ENCODE measurements around the gene VWF.

DNA sequence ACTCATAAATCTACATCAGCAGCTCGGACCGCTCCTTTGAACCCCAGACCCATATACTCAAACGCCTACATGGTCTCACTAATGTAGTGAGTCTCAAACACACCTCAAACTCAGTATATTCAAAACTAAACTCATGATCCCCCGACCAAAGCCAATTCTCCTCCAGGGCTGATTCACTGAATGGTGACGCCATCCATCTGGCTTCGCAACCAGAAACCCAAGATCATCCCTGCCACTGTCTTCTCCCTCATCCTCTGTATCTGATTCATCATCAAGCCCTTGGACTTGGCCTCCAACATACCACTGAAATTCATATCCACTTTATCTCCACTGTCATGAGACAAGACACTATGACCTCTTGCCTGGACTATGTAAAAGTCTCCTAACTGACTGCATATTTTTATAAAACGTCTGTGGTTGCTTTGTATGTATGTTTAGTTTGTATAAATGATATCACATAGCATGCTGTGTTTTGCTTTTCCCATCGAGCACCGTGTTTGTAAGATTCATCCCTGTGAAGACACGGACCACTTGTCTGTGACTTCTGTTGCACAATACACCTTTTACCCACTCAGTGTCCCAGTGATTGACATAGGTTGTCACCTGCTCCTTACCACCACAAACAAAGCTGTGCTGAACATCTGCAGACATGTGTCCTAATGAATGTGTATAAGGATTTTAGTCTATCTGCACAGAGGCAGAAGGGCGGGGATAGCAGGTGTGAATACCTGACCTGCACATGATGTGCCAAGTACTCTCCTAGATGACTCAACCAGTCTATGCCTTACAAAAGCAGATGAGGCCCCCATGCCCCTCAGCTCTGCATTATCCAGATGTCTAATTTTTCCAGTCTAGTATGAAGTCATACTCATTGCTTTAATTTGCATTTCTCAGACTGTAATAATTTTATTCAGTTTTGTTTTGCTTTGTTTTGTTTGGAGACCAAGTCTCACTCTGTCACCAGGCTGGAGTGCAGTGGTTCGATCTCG lies 76.9 kb downstream of the VWF start:
- TF ChIP-seq, protein P1, sequence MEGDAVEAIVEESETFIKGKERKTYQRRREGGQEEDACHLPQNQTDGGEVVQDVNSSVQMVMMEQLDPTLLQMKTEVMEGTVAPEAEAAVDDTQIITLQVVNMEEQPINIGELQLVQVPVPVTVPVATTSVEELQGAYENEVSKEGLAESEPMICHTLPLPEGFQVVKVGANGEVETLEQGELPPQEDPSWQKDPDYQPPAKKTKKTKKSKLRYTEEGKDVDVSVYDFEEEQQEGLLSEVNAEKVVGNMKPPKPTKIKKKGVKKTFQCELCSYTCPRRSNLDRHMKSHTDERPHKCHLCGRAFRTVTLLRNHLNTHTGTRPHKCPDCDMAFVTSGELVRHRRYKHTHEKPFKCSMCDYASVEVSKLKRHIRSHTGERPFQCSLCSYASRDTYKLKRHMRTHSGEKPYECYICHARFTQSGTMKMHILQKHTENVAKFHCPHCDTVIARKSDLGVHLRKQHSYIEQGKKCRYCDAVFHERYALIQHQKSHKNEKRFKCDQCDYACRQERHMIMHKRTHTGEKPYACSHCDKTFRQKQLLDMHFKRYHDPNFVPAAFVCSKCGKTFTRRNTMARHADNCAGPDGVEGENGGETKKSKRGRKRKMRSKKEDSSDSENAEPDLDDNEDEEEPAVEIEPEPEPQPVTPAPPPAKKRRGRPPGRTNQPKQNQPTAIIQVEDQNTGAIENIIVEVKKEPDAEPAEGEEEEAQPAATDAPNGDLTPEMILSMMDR (conservative IDR thresholded peaks at IDR 0.05): no peak
- no peak for TF ChIP-seq EZH2 (IDR thresholded peaks at IDR 0.05; ENCODE audit: low read depth)

All from PC-9 (cell line).